ENCODE results near the gene COL16A1.

The COL16A1 gene

DNA sequence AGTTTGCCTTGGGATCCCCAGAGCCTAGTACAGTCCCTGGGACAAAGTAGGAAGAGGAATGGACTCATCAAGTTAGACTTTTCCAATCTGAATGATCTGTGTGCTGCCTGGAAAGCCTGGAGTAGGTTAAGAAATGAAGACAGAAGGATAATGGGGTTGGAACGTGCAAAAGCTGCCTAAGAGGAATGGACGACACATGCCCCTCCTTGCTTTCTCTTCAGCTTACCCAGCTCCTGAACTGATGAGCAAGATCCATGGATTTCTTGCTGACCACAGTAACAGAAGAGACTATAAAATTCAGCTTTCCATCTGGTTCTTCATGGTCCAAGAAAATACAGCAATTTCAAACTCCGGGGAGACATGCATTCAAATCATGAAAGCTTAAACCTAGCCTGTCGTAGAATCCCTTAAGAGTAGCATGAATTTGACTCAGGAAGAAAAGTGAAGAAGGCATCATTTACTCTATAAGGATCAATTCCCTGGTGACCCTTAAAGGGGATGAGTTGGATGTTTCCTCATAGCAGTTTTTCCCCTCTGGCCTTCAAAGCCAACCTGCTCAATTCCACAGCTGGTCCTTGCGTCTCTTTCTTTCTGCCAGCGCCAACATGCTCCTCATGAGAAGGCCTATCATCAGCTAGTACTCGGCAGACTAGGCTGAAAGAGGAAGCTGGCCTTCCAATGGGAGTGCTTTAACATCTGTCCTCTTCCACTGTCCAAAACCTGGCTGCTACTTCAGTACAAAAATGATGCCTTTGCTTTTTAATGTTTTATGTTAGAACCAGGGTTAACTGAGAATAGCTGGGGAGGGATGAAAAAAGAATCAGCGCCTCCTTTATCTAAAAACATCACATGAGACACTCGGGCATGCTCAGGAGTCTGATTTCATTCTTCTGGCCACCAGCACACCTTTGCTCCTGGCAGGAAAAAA lies 53.4 kb downstream of the COL16A1 start:
- TF ChIP-seq JUND (IDR thresholded peaks at IDR 0.05; ENCODE audit: low read depth) = no peak
- DNase-seq (ENCODE audit: low read depth in 1 of 2, low spot score in 1 of 2) = no peak
- in situ Hi-C loops (cut with HindIII; ENCODE audit: low pct_unique_long_range_greater_than_20kb, low sequenced_read_pairs) = no loop called here

DNA sequence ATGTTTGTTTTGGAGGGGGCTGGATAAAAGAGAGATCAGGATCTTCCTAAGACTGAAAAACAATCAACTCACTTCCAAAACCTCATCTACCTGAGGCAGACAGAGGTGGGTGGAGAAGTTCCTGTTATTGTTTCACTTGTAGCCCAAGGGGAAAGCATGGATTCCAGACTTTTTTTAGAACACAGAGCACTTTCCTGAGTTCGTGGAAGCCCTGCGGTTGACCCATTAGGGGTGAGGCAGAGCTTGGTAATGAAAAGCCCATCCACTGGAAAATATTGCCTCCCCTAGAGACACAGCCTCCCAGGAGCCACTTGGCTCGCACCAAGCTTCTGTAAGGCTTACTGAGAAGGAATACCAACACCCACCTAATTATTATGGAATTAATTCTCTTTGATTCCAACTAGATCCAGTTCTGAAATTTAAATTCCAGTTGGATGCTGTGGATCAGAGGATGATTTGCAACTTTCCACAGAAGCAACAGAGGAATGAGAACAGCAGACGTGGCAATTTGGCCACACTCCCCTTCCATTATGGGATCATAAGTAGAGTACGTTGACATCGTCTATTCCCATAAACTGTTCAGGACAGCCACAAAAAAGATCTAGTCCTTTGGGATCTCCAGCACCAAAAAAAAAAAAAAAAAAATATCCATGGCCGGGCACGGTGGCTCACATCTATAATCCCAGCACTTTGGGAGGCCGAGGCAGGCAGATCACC lies 55.0 kb downstream of the COL16A1 start:
- in situ Hi-C loops (cut with HindIII; ENCODE audit: low pct_unique_long_range_greater_than_20kb, low sequenced_read_pairs) = no loop called here
- DNase-seq (ENCODE audit: low read depth in 1 of 2, low spot score in 1 of 2) = no peak

DNA sequence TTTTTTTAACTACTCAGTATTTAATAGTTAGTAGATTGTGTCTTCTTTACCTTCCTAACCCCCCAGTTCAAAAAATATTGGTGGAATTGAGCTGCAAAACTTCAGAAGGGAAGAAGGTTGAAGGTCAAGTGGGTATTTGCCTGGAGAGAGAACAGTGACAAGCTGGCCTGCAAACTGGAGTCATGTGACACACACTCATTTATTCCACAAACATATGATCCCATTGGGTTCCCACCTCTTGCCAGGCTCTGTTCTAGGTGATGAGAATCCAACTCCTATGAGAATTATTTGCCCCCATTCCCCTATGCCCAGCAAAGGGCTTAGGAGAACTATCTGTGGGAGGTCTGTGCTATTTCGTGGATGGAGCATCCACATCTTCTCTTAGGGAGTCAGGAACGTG lies 55.6 kb downstream of the COL16A1 start:
- no peak for TF ChIP-seq JUND (IDR thresholded peaks at IDR 0.05; ENCODE audit: low read depth)
- in situ Hi-C loops (cut with HindIII; ENCODE audit: low pct_unique_long_range_greater_than_20kb, low sequenced_read_pairs) = no loop called here
- DNase-seq (ENCODE audit: low read depth in 1 of 2, low spot score in 1 of 2) = no peak

More for the DNA sequence above, 55.0 kb downstream of the COL16A1 start:
- no peak for TF ChIP-seq JUND (IDR thresholded peaks at IDR 0.05; ENCODE audit: low read depth)

DNA sequence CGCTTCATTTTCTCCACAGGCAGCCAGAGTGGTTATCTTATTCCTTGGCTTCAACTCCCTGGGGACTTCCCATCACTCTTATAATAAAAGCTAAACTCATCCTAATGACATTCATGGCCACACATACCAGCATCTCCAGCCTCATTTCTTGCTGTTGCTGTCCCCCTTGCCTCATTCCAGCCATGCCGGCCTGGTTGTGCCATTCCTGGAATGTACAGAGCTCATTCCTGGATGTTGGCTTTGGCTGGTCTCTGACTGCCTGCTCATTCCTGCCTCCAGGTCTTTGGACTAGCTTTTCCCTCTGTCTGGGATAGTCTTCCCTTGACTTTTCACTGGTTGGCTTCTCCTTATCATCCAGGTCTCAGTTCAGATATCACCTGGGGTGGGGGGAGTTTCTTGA lies 56.7 kb downstream of the COL16A1 start:
- in situ Hi-C loops (cut with HindIII; ENCODE audit: low pct_unique_long_range_greater_than_20kb, low sequenced_read_pairs) = no loop called here
- no peak for TF ChIP-seq JUND (IDR thresholded peaks at IDR 0.05; ENCODE audit: low read depth)
- no peak for DNase-seq (ENCODE audit: low read depth in 1 of 2, low spot score in 1 of 2)

DNA sequence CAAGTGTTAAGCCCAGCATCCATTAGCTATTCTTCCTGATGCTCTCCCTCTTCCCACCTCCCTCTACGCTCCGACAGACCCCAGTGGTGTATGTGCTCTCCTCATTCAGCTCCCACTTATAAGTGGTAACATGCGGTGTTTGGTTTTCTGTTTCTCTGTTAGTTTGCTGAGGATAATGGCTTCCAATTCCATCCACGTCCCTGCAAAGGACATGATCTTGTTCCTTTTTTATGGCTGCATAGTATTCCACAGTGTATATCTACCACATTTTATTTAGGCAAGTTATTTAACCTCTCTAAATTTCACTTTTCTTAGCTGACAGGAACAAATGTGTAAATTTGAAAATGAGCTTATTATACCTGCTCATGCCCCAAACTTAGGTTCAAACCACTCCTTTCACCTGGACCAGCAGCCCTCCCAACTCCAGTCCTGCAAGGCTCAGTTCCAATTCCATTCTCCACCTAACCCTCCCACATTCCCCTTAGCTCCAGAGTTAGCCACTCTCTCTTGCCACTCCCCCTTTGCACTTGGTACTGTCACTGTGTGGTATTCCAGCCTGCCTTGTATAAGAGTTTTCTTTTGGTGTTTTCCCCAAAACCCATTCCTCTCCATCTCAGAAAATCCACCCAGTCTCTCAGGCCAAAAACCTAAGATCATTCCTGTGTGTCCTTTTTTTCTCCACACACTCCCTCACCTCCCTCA lies 57.4 kb downstream of the COL16A1 start:
- no peak for TF ChIP-seq JUND (IDR thresholded peaks at IDR 0.05; ENCODE audit: low read depth)
- no peak for DNase-seq (ENCODE audit: low read depth in 1 of 2, low spot score in 1 of 2)
- in situ Hi-C loops (cut with HindIII; ENCODE audit: low pct_unique_long_range_greater_than_20kb, low sequenced_read_pairs) = no loop called here

DNA sequence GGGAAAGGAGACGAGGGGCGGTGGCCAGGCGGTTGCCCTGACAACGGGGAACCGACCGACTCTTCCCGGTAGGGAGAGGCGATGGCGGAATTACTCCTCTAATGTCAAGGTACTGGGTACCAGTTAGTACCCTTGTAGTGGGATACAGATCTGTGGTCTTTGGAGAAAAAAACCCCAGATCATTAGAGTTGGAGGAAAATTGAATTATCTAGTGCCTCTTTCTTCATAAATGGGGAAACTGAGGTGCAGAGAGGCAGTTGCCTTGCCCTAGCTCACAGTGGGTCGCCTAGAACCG lies 58.6 kb downstream of the COL16A1 start:
- in situ Hi-C loops (cut with HindIII; ENCODE audit: low pct_unique_long_range_greater_than_20kb, low sequenced_read_pairs) = no loop called here
- DNase-seq (ENCODE audit: low read depth in 1 of 2, low spot score in 1 of 2) = no peak
- no peak for TF ChIP-seq JUND (IDR thresholded peaks at IDR 0.05; ENCODE audit: low read depth)

DNA sequence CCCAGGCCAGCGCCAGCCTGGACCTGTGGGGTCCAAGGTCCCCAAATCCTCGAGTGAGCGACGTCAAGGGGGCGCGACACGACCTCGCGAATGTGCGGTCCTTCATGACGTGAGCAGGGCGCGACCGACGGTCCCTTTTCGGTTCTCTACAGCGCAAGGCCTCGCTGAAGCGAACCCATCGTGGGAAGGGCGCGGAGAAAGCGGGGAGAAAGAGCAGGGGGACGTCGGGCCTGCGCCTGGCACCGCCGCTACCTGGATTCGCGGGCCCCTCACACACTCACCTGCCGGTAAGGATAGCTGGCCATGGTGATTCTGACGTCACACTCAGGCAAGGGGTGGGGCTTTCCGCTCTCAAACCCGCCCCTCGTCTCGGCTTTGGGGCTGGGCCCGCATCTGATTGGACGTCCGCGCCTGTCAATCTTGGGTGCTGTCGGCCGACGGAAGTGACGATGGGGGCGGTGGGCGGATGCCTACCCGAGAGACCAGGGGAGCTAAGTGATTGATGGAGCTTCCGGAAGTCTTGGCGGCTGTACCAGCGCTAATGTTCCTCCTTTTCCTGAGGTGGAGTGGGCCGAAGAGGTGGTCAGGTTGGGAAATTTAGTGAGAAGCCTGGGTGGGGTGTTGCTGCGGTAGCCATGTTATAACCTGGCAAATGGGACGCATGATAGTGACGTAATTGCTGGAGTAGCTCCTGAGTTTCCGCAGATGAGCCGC lies 59.1 kb downstream of the COL16A1 start, which contains the start of gene PEF1:
Gene PEF1 (minus strand): TSS at position 317 of the 714 bp plus-strand sequence. CDS start 12 bp downstream, at position 305.
- peak; percentile 91 to 97 for DNase-seq (ENCODE audit: low read depth in 1 of 2, low spot score in 1 of 2)
- no peak for TF ChIP-seq JUND (IDR thresholded peaks at IDR 0.05; ENCODE audit: low read depth)
- in situ Hi-C loops (cut with HindIII; ENCODE audit: low pct_unique_long_range_greater_than_20kb, low sequenced_read_pairs) = no loop called here

DNA sequence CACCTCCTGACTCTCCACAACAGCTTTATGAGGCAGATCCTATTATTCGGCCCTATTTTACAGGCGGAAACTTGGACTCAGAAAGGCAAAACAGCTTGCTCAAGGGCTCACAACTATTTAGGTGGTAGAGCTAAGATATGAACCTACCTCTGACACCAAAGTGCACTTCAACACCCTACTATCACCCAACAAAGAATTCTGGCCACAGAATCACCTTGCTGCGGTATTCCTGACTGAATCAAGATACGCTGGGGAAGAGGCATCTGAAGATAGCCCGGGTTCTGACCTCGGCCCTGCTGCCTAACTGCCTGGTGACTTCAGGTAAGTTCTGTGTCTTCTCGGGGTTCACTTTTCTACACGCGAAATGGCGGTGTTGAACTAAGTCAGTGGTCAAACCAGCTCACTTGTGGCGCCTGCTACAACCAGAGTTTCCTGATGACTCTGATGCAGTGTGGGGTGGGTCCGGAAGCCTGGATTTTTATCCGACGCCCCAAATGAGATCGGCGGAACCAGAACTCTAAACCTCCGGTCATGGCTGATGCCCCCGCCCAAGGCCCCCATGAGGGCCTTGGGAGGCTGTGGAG lies 59.7 kb downstream of the COL16A1 start:
- in situ Hi-C loops (cut with HindIII; ENCODE audit: low pct_unique_long_range_greater_than_20kb, low sequenced_read_pairs) = no loop called here
- no peak for TF ChIP-seq JUND (IDR thresholded peaks at IDR 0.05; ENCODE audit: low read depth)
- DNase-seq (ENCODE audit: low read depth in 1 of 2, low spot score in 1 of 2) = no peak

DNA sequence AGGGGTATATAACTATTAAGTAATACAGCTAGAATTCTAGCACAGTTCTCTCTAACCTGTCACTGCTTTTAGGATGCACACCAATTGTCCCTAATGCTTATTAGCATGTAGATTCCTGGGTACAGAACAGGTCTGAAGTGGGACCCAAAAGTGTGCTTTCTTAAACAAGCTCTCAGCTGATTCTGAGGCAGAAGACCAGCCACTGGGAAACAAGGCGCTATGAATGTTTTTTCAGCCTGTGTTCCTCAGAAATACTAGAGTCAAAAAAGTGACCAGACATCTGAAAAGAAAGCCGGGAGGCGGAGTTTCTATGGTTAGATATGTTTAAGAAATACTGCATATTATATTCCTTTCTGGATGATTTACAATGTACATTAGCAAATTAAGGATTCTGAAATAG lies 60.9 kb downstream of the COL16A1 start:
- in situ Hi-C loops (cut with HindIII; ENCODE audit: low pct_unique_long_range_greater_than_20kb, low sequenced_read_pairs) = no loop called here
- DNase-seq (ENCODE audit: low read depth in 1 of 2, low spot score in 1 of 2) = no peak
- TF ChIP-seq JUND (IDR thresholded peaks at IDR 0.05; ENCODE audit: low read depth) = no peak

- in situ Hi-C loops (cut with HindIII; ENCODE audit: low pct_unique_long_range_greater_than_20kb, low sequenced_read_pairs) = no loop called here
- DNase-seq (ENCODE audit: low read depth in 1 of 2, low spot score in 1 of 2) = no peak
- TF ChIP-seq JUND (IDR thresholded peaks at IDR 0.05; ENCODE audit: low read depth) = no peak
These were observed 61.5 kb downstream of the COL16A1 start for GRCh38 chr1:31642366-31642765.

GRCh38 chr1:31640964-31641363 lies 62.9 kb downstream of the COL16A1 start:
- no peak for DNase-seq (ENCODE audit: low read depth in 1 of 2, low spot score in 1 of 2)
- in situ Hi-C loops (cut with HindIII; ENCODE audit: low pct_unique_long_range_greater_than_20kb, low sequenced_read_pairs) = no loop called here
- TF ChIP-seq JUND (IDR thresholded peaks at IDR 0.05; ENCODE audit: low read depth) = no peak

GRCh38 chr1:31640179-31640578 lies 63.6 kb downstream of the COL16A1 start:
- in situ Hi-C loops (cut with HindIII; ENCODE audit: low pct_unique_long_range_greater_than_20kb, low sequenced_read_pairs) = no loop called here
- TF ChIP-seq JUND (IDR thresholded peaks at IDR 0.05; ENCODE audit: low read depth) = no peak
- DNase-seq (ENCODE audit: low read depth in 1 of 2, low spot score in 1 of 2) = no peak

Data from T47D (cell line).